ENCODE measurements around the gene SDK1.

Gene SDK1

GRCh38 chr7:3482147-3482921 lies 181.3 kb downstream of the SDK1 start:
- Histone ChIP-seq H4K8ac (ENCODE audit: low read depth, low read length) (no peak overlapping the region), H2BK5ac (ENCODE audit: low read depth, low read length, poor library complexity) (no peak overlapping the region), H3K36me3 (ENCODE audit: control insufficient read depth in 1 of 2, insufficient read depth in 2 of 2, low read length in 2 of 2) (no peaks in the 10 kb centered on the region), H3K18ac (ENCODE audit: low read length) (no peak overlapping the region), H3K14ac (ENCODE audit: low read length) (no peak overlapping the region), H3K9ac (ENCODE audit: low read length) (no peak overlapping the region), H3K4me3 (ENCODE audit: low read depth, low read length) (no peak overlapping the region), H3K79me1 (ENCODE audit: low read length) (no peaks in the 10 kb centered on the region), H2BK120ac (ENCODE audit: insufficient read depth, low read length, poor library complexity) (no peak overlapping the region), H2BK12ac (ENCODE audit: low read length) (no peak overlapping the region), H2AFZ (ENCODE audit: insufficient read depth, low read length, poor library complexity) (no peak overlapping the region), H3K79me2 (ENCODE audit: control insufficient read depth, insufficient read depth, low read length, poor library complexity) (no peaks in the 10 kb centered on the region), H3K27ac (ENCODE audit: low read depth, low read length) (no peak overlapping the region), H2AK5ac (ENCODE audit: low read length) (no peak overlapping the region), H3K4me1 (ENCODE audit: control insufficient read depth in 1 of 2, insufficient read depth in 2 of 2, low read length in 2 of 2) (peaks cover 0 to 2% of the 10 kb centered on the region in 2 experiments), H3K27me3 (ENCODE audit: insufficient read depth, low read length) (no peaks in the 10 kb centered on the region), H3K4ac (ENCODE audit: low read depth, low read length) (no peak overlapping the region), H4K12ac (ENCODE audit: low read depth, low read length) (no peak overlapping the region), H4K91ac (ENCODE audit: low read depth, low read length) (no peak overlapping the region), H3K4me2 (ENCODE audit: low read length) (no peak overlapping the region), H3K23ac (ENCODE audit: low read length) (no peak overlapping the region), H3K9me3 (ENCODE audit: insufficient read depth, low read depth, low read length) (peaks cover 2% of the 10 kb centered on the region)
- peak; percentile 50 to 77 for DNase-seq
- WGBS (ENCODE audit: extremely low coverage, insufficient coverage, insufficient read length), result no CpG with 5 or more reads among the region's 13 CpGs

GRCh38 chr7:3486841-3487240 lies 185.8 kb downstream of the SDK1 start:
- no peak overlapping the region for H2AFZ ChIP-seq (ENCODE audit: insufficient read depth, low read length, poor library complexity)
- no peaks in the 10 kb centered on the region for H3K4me1 ChIP-seq (ENCODE audit: control insufficient read depth in 1 of 2, insufficient read depth in 2 of 2, low read length in 2 of 2)
- DNase-seq, result no peak
- H3K23ac ChIP-seq (ENCODE audit: low read length), result no peak overlapping the region
- no peak overlapping the region for H3K18ac ChIP-seq (ENCODE audit: low read length)
- no peaks in the 10 kb centered on the region for H3K79me2 ChIP-seq (ENCODE audit: control insufficient read depth, insufficient read depth, low read length, poor library complexity)
- H3K27me3 ChIP-seq (ENCODE audit: insufficient read depth, low read length), result no peaks in the 10 kb centered on the region
- no peak overlapping the region for H2BK120ac ChIP-seq (ENCODE audit: insufficient read depth, low read length, poor library complexity)
- H4K91ac ChIP-seq (ENCODE audit: low read depth, low read length), result no peak overlapping the region
- no peak overlapping the region for H3K4ac ChIP-seq (ENCODE audit: low read depth, low read length)
- H3K4me3 ChIP-seq (ENCODE audit: low read depth, low read length), result no peak overlapping the region
- H3K9ac ChIP-seq (ENCODE audit: low read length), result no peak overlapping the region
- no peak overlapping the region for H3K4me2 ChIP-seq (ENCODE audit: low read length)
- no peak overlapping the region for H4K12ac ChIP-seq (ENCODE audit: low read depth, low read length)
- H2AK5ac ChIP-seq (ENCODE audit: low read length), result no peak overlapping the region
- H2BK5ac ChIP-seq (ENCODE audit: low read depth, low read length, poor library complexity), result no peak overlapping the region
- no peak overlapping the region for H4K8ac ChIP-seq (ENCODE audit: low read depth, low read length)
- no peaks in the 10 kb centered on the region for H3K79me1 ChIP-seq (ENCODE audit: low read length)
- no peak overlapping the region for H3K14ac ChIP-seq (ENCODE audit: low read length)
- no peak overlapping the region for H2BK12ac ChIP-seq (ENCODE audit: low read length)
- H3K36me3 ChIP-seq (ENCODE audit: control insufficient read depth in 1 of 2, insufficient read depth in 2 of 2, low read length in 2 of 2), result no peaks in the 10 kb centered on the region
- peaks cover 2% of the 10 kb centered on the region for H3K9me3 ChIP-seq (ENCODE audit: insufficient read depth, low read depth, low read length)
- H3K27ac ChIP-seq (ENCODE audit: low read depth, low read length), result no peak overlapping the region
- WGBS (ENCODE audit: extremely low coverage, insufficient coverage, insufficient read length), result no CpG with 5 or more reads among the region's 4 CpGs

GRCh38 chr7:3488829-3489228 lies 187.8 kb downstream of the SDK1 start:
- H3K9ac ChIP-seq (ENCODE audit: low read length), result no peak overlapping the region
- no peaks in the 10 kb centered on the region for H3K4me1 ChIP-seq (ENCODE audit: control insufficient read depth in 1 of 2, insufficient read depth in 2 of 2, low read length in 2 of 2)
- H3K9me3 ChIP-seq (ENCODE audit: insufficient read depth, low read depth, low read length), result peaks cover 2% of the 10 kb centered on the region
- H3K79me2 ChIP-seq (ENCODE audit: control insufficient read depth, insufficient read depth, low read length, poor library complexity), result no peaks in the 10 kb centered on the region
- H4K8ac ChIP-seq (ENCODE audit: low read depth, low read length), result no peak overlapping the region
- no peak overlapping the region for H4K12ac ChIP-seq (ENCODE audit: low read depth, low read length)
- no peak overlapping the region for H3K14ac ChIP-seq (ENCODE audit: low read length)
- no peak overlapping the region for H2BK12ac ChIP-seq (ENCODE audit: low read length)
- H3K4me2 ChIP-seq (ENCODE audit: low read length), result no peak overlapping the region
- no peak overlapping the region for H2AFZ ChIP-seq (ENCODE audit: insufficient read depth, low read length, poor library complexity)
- H2BK5ac ChIP-seq (ENCODE audit: low read depth, low read length, poor library complexity), result no peak overlapping the region
- no peak overlapping the region for H4K91ac ChIP-seq (ENCODE audit: low read depth, low read length)
- H3K36me3 ChIP-seq (ENCODE audit: control insufficient read depth in 1 of 2, insufficient read depth in 2 of 2, low read length in 2 of 2), result no peaks in the 10 kb centered on the region
- H3K4ac ChIP-seq (ENCODE audit: low read depth, low read length), result no peak overlapping the region
- no peak overlapping the region for H2BK120ac ChIP-seq (ENCODE audit: insufficient read depth, low read length, poor library complexity)
- H3K27ac ChIP-seq (ENCODE audit: low read depth, low read length), result no peak overlapping the region
- H3K4me3 ChIP-seq (ENCODE audit: low read depth, low read length), result no peak overlapping the region
- no peak for DNase-seq
- H2AK5ac ChIP-seq (ENCODE audit: low read length), result no peak overlapping the region
- no peak overlapping the region for H3K23ac ChIP-seq (ENCODE audit: low read length)
- H3K27me3 ChIP-seq (ENCODE audit: insufficient read depth, low read length), result no peaks in the 10 kb centered on the region
- H3K79me1 ChIP-seq (ENCODE audit: low read length), result peaks cover 2% of the 10 kb centered on the region
- no CpG with 5 or more reads among the region's 3 CpGs for WGBS (ENCODE audit: extremely low coverage, insufficient coverage, insufficient read length)
- no peak overlapping the region for H3K18ac ChIP-seq (ENCODE audit: low read length)

- Histone ChIP-seq H3K18ac (ENCODE audit: low read length) (no peak overlapping the region), H2AFZ (ENCODE audit: insufficient read depth, low read length, poor library complexity) (no peak overlapping the region), H3K36me3 (ENCODE audit: control insufficient read depth in 1 of 2, insufficient read depth in 2 of 2, low read length in 2 of 2) (no peaks in the 10 kb centered on the region), H4K91ac (ENCODE audit: low read depth, low read length) (no peak overlapping the region), H3K4me3 (ENCODE audit: low read depth, low read length) (no peak overlapping the region), H3K4me1 (ENCODE audit: control insufficient read depth in 1 of 2, insufficient read depth in 2 of 2, low read length in 2 of 2) (peaks cover 0 to 7% of the 10 kb centered on the region in 2 experiments), H3K27ac (ENCODE audit: low read depth, low read length) (no peak overlapping the region), H2BK5ac (ENCODE audit: low read depth, low read length, poor library complexity) (no peak overlapping the region), H2BK120ac (ENCODE audit: insufficient read depth, low read length, poor library complexity) (no peak overlapping the region), H3K9ac (ENCODE audit: low read length) (no peak overlapping the region), H2AK5ac (ENCODE audit: low read length) (no peak overlapping the region), H3K9me3 (ENCODE audit: insufficient read depth, low read depth, low read length) (no peaks in the 10 kb centered on the region), H3K4ac (ENCODE audit: low read depth, low read length) (no peak overlapping the region), H3K27me3 (ENCODE audit: insufficient read depth, low read length) (no peaks in the 10 kb centered on the region), H3K4me2 (ENCODE audit: low read length) (no peak overlapping the region), H3K79me1 (ENCODE audit: low read length) (peaks cover 2% of the 10 kb centered on the region), H3K79me2 (ENCODE audit: control insufficient read depth, insufficient read depth, low read length, poor library complexity) (no peaks in the 10 kb centered on the region), H4K12ac (ENCODE audit: low read depth, low read length) (no peak overlapping the region), H3K14ac (ENCODE audit: low read length) (no peak overlapping the region), H4K8ac (ENCODE audit: low read depth, low read length) (no peak overlapping the region), H2BK12ac (ENCODE audit: low read length) (no peak overlapping the region), H3K23ac (ENCODE audit: low read length) (no peak overlapping the region)
- peak; percentile 4 to 79 for DNase-seq
Observed at GRCh38 chr7:3493499-3493898, 192.4 kb downstream of the SDK1 start.

Data from trophoblast cell (in vitro differentiated cells and primary cell).